ENCODE measurements around the gene MPPED2.

The MPPED2 gene

GRCh38 chr11:30364837-30365482 is 221.2 kb downstream of the MPPED2 start:
- no peak for DNase-seq (ENCODE audit: low read depth, low spot score)

DNA sequence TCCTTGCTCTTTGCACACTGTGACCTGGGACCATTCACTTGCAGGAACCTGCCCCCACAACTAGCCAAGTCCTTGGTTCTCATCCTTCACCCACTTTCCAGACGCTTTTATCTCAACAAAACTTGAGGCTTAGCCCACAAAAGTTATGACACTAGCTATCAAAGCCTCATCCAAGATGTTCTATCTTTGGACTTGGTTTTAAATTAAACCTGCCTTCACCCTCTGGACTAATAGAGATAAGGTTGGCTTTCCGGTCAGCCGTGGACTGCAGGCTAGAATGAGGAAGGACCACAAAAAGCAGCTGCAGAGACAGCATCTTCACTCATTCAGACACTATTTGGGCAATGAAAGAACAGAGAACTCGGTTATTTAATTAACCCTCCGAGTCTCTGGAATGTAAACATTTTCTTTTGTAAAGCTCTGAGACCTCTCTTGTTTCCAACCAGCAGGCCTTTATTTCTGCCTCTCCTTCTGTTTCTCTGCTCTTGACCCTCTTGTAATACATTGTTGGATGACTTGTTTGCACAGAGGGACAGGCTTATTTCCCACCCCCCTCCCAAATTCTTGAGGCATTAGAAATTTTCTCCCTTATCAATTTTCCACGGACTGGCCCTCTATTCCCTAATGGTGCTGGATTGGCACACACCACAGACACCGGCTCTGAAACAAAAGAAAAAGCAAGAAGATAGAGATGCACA is 221.9 kb downstream of the MPPED2 start:
- no peak for DNase-seq (ENCODE audit: low read depth, low spot score)

- no peak for DNase-seq (ENCODE audit: low read depth, low spot score)
Observed at GRCh38 chr11:30360741-30361140, 225.4 kb downstream of the MPPED2 start.
